Activated B cell treated with CpG ODN at 0.5 μM for 24 hours (primary cell): ENCODE measurements around the gene MYOZ2. TPM values are rescaled to one million over a fixed set of nuclear protein-coding genes. Genes with fewer than 3 reads are reported as not detected.
A peak's percentile ranks its signal among the peaks of the same experiment; 100 is the strongest.

Experiments
- ATAC-seq: fragments of 200-7000 bp; cut with Tn5 transposase; one replicate; pipeline ENCODE4 v1.10.0; 2021; ENCODE audit warnings: low read depth, mild to moderate bottlenecking, moderate library complexity
- CTCF ChIA-PET: fragments of 350-600 bp; sonication (Branson Sonifier 250); formaldehyde crosslinking; loops from one replicate; lab custom pipeline; 2021; ENCODE audit warnings: antibody characterized with exemption; lab: Charles Lee
- POLR2A ChIA-PET: fragments of 350-600 bp; sonication (Branson Sonifier 250); formaldehyde crosslinking; loops from one replicate; lab custom pipeline; 2021; ENCODE audit warnings: antibody characterized with exemption; lab: Charles Lee
- DNase-seq: peaks from one replicate; pipeline ENCODE4 v3.0.0; 2022
- H3K27ac Mint-ChIP-seq: one replicate; pipeline ENCODE4 v1.8.0; 2020; ENCODE audit warnings: mixed read lengths
- H3K27me3 Mint-ChIP-seq: one replicate; pipeline ENCODE4 v1.8.0; 2021; ENCODE audit warnings: mixed read lengths
- H3K36me3 Mint-ChIP-seq: one replicate; pipeline ENCODE4 v1.8.0; 2021; ENCODE audit warnings: low read depth, mixed read lengths
- H3K4me1 Mint-ChIP-seq: one replicate; pipeline ENCODE4 v1.8.0; 2021; ENCODE audit warnings: mixed read lengths
- H3K4me3 Mint-ChIP-seq: one replicate; pipeline ENCODE4 v1.8.0; 2020; ENCODE audit warnings: mild to moderate bottlenecking, mixed read lengths
- H3K9me3 Mint-ChIP-seq: one replicate; pipeline ENCODE4 v1.8.0; 2020; ENCODE audit warnings: mixed read lengths
- intact Hi-C: fragments of 100-400 bp; cut with micrococcal nuclease; formaldehyde crosslinking; loops from one replicate; pipeline ENCODE4 v1.15.1; 2024
- total RNA-seq: library from RNA; stranded (reverse); gene quantifications from 2 replicates; pipeline ENCODE4 v1.2.3, GENCODE V29; 2022
- TF ChIP-seq, protein P1 (sequence below): fragments of 200-600 bp; IDR thresholded peaks from one replicate; pipeline ENCODE4 v1.8.0; 2022; ENCODE audit warnings: antibody characterized with exemption, mild to moderate bottlenecking

The MYOZ2 gene
- total RNA-seq, 1 donor from 2014 or later, result not detected

DNA sequence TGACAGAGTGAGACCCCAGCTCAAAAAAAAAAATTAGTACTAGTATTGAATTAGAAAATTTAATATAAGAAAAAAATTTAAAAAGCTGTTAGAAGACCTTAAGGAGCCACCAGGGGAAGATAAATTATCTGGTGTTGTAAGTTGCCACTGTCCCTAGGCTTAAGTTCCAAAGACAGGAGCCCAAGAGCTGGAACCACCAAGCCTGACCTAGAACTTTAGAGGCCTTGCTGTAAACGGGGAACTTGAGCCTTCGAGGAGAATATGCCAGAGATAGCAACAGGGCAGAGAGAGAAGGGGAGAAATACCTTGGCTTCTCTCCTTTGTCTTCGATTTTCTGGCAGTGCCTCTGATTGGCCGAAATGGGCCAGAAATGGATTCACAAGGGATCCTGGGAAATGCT, 85.8 kb downstream of the MYOZ2 start:
- Mint-ChIP-seq H3K4me1 (peaks cover 12% of the 10 kb centered on the region), H3K9me3 (peaks cover 3% of the 10 kb centered on the region), H3K27ac (no peak overlapping the region), H3K27me3 (no peaks in the 10 kb centered on the region), H3K4me3 (no peak overlapping the region), H3K36me3 (peaks cover 51% of the 10 kb centered on the region)
- ATAC-seq (no peak), DNase-seq (no peak)
- TF ChIP-seq, protein P1, sequence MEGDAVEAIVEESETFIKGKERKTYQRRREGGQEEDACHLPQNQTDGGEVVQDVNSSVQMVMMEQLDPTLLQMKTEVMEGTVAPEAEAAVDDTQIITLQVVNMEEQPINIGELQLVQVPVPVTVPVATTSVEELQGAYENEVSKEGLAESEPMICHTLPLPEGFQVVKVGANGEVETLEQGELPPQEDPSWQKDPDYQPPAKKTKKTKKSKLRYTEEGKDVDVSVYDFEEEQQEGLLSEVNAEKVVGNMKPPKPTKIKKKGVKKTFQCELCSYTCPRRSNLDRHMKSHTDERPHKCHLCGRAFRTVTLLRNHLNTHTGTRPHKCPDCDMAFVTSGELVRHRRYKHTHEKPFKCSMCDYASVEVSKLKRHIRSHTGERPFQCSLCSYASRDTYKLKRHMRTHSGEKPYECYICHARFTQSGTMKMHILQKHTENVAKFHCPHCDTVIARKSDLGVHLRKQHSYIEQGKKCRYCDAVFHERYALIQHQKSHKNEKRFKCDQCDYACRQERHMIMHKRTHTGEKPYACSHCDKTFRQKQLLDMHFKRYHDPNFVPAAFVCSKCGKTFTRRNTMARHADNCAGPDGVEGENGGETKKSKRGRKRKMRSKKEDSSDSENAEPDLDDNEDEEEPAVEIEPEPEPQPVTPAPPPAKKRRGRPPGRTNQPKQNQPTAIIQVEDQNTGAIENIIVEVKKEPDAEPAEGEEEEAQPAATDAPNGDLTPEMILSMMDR, result no peak
- CTCF ChIA-PET, result no interaction called here
- intact Hi-C loops, result no loop called here
- POLR2A ChIA-PET, result interaction anchor here (1.1 kb wide), 1 partner anchor 9 kb away, joined by 5 read pairs; the partner anchor contains the start of gene USP53

DNA sequence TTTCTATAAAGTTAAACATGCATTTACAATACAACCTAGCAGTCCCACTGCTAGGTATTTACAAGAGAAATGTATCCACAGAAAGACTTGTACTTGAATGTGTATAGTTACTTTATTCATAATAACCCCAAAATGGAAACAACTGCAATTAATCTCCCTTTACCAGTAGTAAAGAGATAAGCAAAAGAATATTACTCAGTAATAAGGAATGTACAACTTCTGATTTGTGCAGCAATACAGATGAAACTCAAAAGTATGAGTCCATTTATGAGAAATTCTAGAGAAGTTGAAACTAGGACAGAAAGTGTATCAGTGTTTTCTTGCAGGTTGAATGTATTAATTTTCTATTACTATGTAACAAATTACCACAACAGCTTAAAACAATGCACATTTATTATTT, 92.1 kb downstream of the MYOZ2 start:
- CTCF ChIA-PET, result no interaction called here

DNA sequence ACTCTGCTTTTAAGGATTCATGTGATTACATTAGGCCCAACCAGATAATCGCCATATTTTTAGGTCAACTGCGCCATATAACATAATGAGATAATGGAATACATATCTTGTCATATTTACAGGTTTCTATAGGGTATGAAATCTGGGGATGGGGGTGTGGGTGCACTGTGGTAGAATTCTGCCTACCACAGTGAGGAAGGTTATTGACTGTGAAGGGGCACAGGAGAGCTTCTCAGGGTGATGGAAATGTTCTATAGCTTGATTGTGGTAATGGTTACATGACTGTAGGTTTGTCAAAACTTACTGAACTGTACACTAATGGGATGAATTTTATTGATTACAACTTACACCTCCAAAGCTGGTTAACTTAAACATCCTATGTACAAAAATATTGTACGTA, 92.8 kb downstream of the MYOZ2 start:
- H3K36me3 Mint-ChIP-seq, result peaks cover 24% of the 10 kb centered on the region
- H3K9me3 Mint-ChIP-seq, result no peaks in the 10 kb centered on the region
- intact Hi-C loops, result no loop called here
- H3K4me1 Mint-ChIP-seq, result peaks cover 11% of the 10 kb centered on the region
- ATAC-seq (no peak), DNase-seq (no peak)
- no peaks in the 10 kb centered on the region for H3K27me3 Mint-ChIP-seq
- TF ChIP-seq, protein P1, result no peak
- no peak overlapping the region for H3K4me3 Mint-ChIP-seq
- CTCF ChIA-PET, result no interaction called here
- POLR2A ChIA-PET, result no interaction called here
- peak overlapping the region; percentile 9 for H3K27ac Mint-ChIP-seq

More for the DNA sequence above, 92.1 kb downstream of the MYOZ2 start:
- no peaks in the 10 kb centered on the region for H3K27me3 Mint-ChIP-seq
- no peak for DNase-seq
- ATAC-seq, result no peak
- H3K36me3 Mint-ChIP-seq, result peaks cover 27% of the 10 kb centered on the region
- POLR2A ChIA-PET, result no interaction called here
- peaks cover 5% of the 10 kb centered on the region for H3K4me1 Mint-ChIP-seq
- no peaks in the 10 kb centered on the region for H3K9me3 Mint-ChIP-seq
- H3K4me3 Mint-ChIP-seq, result no peak overlapping the region
- H3K27ac Mint-ChIP-seq, result no peak overlapping the region
- intact Hi-C loops, result no loop called here
- TF ChIP-seq, protein P1, result no peak

DNA sequence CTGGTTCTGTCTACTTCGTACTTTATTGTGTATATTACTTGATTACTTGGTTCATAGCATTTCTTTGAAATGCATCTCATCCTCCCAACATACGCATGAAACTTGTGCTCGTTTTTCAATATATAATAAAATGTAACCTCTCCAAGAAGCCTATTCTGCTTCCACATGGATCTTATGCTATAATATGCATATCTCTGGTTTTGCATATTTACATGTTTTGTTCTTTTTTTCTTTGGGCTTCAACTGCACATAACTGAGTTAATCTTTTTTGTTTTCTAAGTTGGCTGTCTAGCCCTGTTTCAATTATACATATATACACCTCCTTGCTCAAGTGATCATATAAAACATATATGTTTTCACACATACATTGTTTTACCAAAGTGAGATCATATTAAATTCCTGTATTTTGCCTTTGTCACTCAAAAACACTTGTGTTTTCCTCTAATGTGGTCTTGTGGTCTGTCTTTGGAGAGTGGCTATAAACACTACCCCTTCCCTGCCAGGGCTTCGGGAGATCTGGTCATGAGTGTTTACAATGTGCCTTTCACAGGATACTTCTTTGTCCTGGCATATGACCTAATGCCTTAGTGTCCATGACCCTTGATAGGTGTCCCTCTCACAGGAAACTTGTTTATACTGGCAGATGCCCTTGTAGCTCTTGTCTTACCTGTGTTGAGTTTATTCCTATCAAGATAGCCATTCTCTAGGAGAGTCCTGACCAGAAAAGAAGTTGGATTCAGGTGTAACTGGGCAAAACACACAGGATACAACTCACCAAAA, 94.5 kb downstream of the MYOZ2 start:
- no peak overlapping the region for H3K27ac Mint-ChIP-seq
- H3K9me3 Mint-ChIP-seq, result no peaks in the 10 kb centered on the region
- TF ChIP-seq, protein P1, result no peak
- no peak overlapping the region for H3K4me3 Mint-ChIP-seq
- ChIA-PET CTCF (no interaction called here), POLR2A (no interaction called here)
- peaks cover 16% of the 10 kb centered on the region for H3K36me3 Mint-ChIP-seq
- DNase-seq, result no peak
- peaks cover 20% of the 10 kb centered on the region for H3K4me1 Mint-ChIP-seq
- ATAC-seq, result no peak
- intact Hi-C loops, result no loop called here
- no peaks in the 10 kb centered on the region for H3K27me3 Mint-ChIP-seq

DNA sequence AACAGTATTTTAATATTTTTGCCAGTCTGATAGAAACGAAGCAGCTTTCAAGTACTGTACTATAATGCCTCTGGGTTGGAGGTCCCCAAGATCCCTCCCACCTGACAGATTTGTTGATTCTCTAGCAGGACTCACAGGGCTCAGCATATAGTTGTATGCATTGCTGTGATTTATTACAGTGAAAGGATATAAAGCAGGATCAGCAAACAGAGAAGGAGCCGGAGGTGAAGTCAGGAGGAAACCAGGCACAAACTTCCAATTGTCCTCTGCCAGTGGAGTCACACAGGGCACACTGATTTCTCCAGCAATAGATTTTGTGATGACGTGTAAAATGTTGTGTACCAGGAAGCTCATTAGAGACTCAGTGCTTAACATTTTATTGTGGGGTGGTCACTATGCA, 95.9 kb downstream of the MYOZ2 start:
- Mint-ChIP-seq H3K27ac (no peak overlapping the region), H3K4me1 (peaks cover 23% of the 10 kb centered on the region), H3K4me3 (no peak overlapping the region), H3K36me3 (peaks cover 26% of the 10 kb centered on the region), H3K9me3 (no peaks in the 10 kb centered on the region), H3K27me3 (no peaks in the 10 kb centered on the region)
- POLR2A ChIA-PET, result no interaction called here
- TF ChIP-seq, protein P1, result no peak
- no peak for DNase-seq
- ATAC-seq, result no peak
- CTCF ChIA-PET, result no interaction called here
- intact Hi-C loops, result no loop called here
